Activated B cell treated with CpG ODN at 0.5 μM for 24 hours (primary cell): ENCODE data around the gene RPL22. TPM values are rescaled to one million over a fixed set of nuclear protein-coding genes. Genes with fewer than 3 reads are reported as not detected.
A peak's percentile ranks its signal among the peaks of the same experiment; 100 is the strongest.

Source experiments
- ATAC-seq: fragments of 200-7000 bp; cut with Tn5 transposase; one replicate; pipeline ENCODE4 v1.10.0; 2021; ENCODE audit warnings: low read depth, mild to moderate bottlenecking, moderate library complexity
- CTCF ChIA-PET: fragments of 350-600 bp; sonication (Branson Sonifier 250); formaldehyde crosslinking; loops from one replicate; lab custom pipeline; 2021; ENCODE audit warnings: antibody characterized with exemption; lab: Charles Lee
- POLR2A ChIA-PET: fragments of 350-600 bp; sonication (Branson Sonifier 250); formaldehyde crosslinking; loops from one replicate; lab custom pipeline; 2021; ENCODE audit warnings: antibody characterized with exemption; lab: Charles Lee
- DNase-seq: peaks from one replicate; pipeline ENCODE4 v3.0.0; 2022
- H3K27ac Mint-ChIP-seq: one replicate; pipeline ENCODE4 v1.8.0; 2020; ENCODE audit warnings: mixed read lengths
- H3K27me3 Mint-ChIP-seq: one replicate; pipeline ENCODE4 v1.8.0; 2021; ENCODE audit warnings: mixed read lengths
- H3K36me3 Mint-ChIP-seq: one replicate; pipeline ENCODE4 v1.8.0; 2021; ENCODE audit warnings: low read depth, mixed read lengths
- H3K4me1 Mint-ChIP-seq: one replicate; pipeline ENCODE4 v1.8.0; 2021; ENCODE audit warnings: mixed read lengths
- H3K4me3 Mint-ChIP-seq: one replicate; pipeline ENCODE4 v1.8.0; 2020; ENCODE audit warnings: mild to moderate bottlenecking, mixed read lengths
- H3K9me3 Mint-ChIP-seq: one replicate; pipeline ENCODE4 v1.8.0; 2020; ENCODE audit warnings: mixed read lengths
- intact Hi-C: fragments of 100-400 bp; cut with micrococcal nuclease; formaldehyde crosslinking; loops from one replicate; pipeline ENCODE4 v1.15.1; 2024
- total RNA-seq: library from RNA; stranded (reverse); gene quantifications from 2 replicates; pipeline ENCODE4 v1.2.3, GENCODE V29; 2022
- TF ChIP-seq, protein P1 (sequence below): fragments of 200-600 bp; IDR thresholded peaks from one replicate; pipeline ENCODE4 v1.8.0; 2022; ENCODE audit warnings: antibody characterized with exemption, mild to moderate bottlenecking

The RPL22 gene
- total RNA-seq, 1 donor from 2014 or later, result 621 TPM

DNA sequence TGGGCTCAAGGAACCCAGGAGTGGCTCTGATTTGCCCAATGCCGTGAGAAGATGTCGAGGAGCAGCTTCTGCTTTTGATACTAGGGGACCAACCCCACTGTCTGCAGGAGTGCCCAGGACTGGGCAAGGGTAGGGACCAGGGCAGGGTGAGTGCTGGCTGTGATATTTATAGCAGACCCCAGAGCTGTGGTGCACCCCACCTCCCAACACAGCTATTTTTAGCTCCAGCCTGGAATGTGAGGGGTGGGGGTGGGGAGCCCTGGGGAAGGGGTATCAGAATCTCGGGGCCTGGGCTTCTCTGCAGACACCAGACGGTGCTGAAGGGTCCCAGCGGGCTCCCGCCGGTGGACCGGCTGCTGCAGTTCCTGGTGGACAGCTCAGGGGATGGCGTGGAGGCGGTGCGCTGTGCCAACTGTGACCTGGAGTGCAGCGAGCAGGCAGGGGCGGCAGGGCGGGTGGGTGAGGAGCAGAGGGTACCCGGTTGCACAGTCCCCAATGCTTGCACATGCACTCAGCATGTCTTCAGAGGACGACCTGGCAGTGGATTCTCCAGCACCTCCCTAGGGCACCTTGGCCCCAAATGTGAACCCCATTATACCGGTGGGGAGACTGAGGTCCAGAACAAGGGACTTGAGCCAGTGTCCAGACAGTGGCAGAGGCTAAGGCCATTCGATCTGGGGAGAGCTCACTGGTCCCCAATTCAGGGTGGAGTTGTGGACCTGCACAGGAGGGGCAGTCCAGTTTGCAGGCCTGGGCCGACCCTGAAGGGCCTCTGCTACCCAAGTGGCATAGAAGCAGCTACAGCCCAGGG is 7.9 kb upstream of the RPL22 start:
- peak overlapping the region; percentile 46 for H3K4me3 Mint-ChIP-seq
- H3K27me3 Mint-ChIP-seq, result peaks cover 22% of the 10 kb centered on the region
- TF ChIP-seq, protein P1, sequence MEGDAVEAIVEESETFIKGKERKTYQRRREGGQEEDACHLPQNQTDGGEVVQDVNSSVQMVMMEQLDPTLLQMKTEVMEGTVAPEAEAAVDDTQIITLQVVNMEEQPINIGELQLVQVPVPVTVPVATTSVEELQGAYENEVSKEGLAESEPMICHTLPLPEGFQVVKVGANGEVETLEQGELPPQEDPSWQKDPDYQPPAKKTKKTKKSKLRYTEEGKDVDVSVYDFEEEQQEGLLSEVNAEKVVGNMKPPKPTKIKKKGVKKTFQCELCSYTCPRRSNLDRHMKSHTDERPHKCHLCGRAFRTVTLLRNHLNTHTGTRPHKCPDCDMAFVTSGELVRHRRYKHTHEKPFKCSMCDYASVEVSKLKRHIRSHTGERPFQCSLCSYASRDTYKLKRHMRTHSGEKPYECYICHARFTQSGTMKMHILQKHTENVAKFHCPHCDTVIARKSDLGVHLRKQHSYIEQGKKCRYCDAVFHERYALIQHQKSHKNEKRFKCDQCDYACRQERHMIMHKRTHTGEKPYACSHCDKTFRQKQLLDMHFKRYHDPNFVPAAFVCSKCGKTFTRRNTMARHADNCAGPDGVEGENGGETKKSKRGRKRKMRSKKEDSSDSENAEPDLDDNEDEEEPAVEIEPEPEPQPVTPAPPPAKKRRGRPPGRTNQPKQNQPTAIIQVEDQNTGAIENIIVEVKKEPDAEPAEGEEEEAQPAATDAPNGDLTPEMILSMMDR, result no peak
- POLR2A ChIA-PET, result interaction anchor here (1.0 kb wide), 1 partner anchor 29 kb away, joined by 3 read pairs; the partner anchor contains the start of gene ICMT
- CTCF ChIA-PET, result interaction anchor here (1.2 kb wide), 1 partner anchor 39 kb away, joined by 3 read pairs; no protein-coding TSS in a partner anchor
- H3K27ac Mint-ChIP-seq, result no peak overlapping the region
- peaks cover 26% of the 10 kb centered on the region for H3K4me1 Mint-ChIP-seq
- no peak for DNase-seq
- no peak for ATAC-seq
- no peaks in the 10 kb centered on the region for H3K9me3 Mint-ChIP-seq
- H3K36me3 Mint-ChIP-seq, result no peaks in the 10 kb centered on the region
- intact Hi-C loops, result no loop called here

DNA sequence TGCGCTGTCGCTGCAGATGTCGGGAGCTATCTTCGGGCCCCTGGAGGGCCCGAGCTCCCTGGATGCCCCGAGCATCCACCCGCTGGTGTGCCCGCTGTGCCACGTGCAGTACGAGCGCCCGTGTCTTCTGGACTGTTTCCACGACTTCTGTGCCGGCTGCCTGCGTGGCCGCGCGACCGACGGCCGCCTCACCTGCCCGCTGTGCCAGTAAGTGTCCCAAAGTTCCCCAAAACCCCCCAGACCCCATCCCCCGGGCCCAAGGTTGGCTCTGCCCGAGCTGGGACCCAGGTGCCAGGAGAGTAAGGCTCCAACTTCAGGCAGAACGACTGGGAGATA is 7.1 kb upstream of the RPL22 start:
- ChIA-PET POLR2A (interaction anchor here (1.0 kb wide), 1 partner anchor 30 kb away, joined by 3 read pairs; the partner anchor contains the start of gene ICMT), CTCF (interaction anchor here (1.2 kb wide), 2 partner anchors 38 to 40 kb away, joined by 3 read pairs; no protein-coding TSS in a partner anchor)
- peaks cover 22% of the 10 kb centered on the region for H3K4me1 Mint-ChIP-seq
- H3K9me3 Mint-ChIP-seq, result no peaks in the 10 kb centered on the region
- no peak overlapping the region for H3K27ac Mint-ChIP-seq
- intact Hi-C loops, result no loop called here
- DNase-seq (no peak), ATAC-seq (no peak)
- TF ChIP-seq, protein P1, result no peak
- no peaks in the 10 kb centered on the region for H3K36me3 Mint-ChIP-seq
- H3K4me3 Mint-ChIP-seq, result peak overlapping the region; percentile 46
- H3K27me3 Mint-ChIP-seq, result peaks cover 24% of the 10 kb centered on the region

DNA sequence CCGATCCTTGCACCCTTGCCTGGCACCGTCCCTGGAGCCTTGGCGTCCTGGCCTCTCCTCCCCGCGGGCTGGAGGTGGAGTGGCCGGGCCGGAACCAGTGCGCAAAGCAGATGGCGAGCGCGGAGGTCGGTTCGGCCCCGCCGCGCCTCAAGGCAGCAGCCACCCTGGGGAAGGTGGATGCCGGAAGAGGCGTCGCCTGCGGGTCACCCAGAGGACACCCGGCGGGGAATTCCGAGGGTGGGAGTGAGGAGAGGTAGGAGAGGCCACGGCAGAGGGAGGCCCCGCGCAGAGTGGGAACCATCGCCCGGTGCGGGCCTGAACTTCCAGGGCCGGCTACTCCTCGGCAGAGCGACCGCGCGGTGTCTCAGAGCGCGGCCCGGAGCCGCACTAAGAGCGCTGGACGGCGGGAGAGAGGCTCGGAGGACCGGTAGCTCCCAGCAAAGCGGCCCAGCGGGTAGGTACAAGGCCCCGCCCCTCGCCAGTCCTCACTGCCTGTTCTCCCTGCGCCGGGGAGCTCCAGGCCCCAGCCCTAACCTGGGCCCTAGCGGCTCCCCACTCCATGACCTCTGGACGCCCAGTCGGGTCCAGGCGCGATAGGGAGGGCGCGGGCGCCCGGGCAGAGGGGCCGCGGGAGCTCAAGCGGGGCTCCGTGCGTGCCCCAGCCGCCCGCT is 6.6 kb upstream of the RPL22 start, which contains the start of gene RNF207:
Gene RNF207 (plus strand): TSS at position 271 of the 671 bp plus-strand sequence. CDS start 417 bp downstream, outside the sequence.
- DNase-seq, result peak; percentile 47
- intact Hi-C loops, result no loop called here
- H3K4me1 Mint-ChIP-seq, result peaks cover 22% of the 10 kb centered on the region
- ChIA-PET CTCF (interaction anchor here (1.2 kb wide), 2 partner anchors 39 to 40 kb away, joined by 3 read pairs; no protein-coding TSS in a partner anchor), POLR2A (interaction anchor here (1.0 kb wide), 1 partner anchor 30 kb away, joined by 3 read pairs; the partner anchor contains the start of gene ICMT)
- H3K9me3 Mint-ChIP-seq, result no peaks in the 10 kb centered on the region
- H3K36me3 Mint-ChIP-seq, result no peaks in the 10 kb centered on the region
- ATAC-seq, result peak; percentile 38
- peak within 1 kb of the TSS; percentile 71 for H3K4me3 Mint-ChIP-seq
- TF ChIP-seq, protein P1, result no peak
- H3K27ac Mint-ChIP-seq, result no peak within 1 kb of the TSS
- H3K27me3 Mint-ChIP-seq, result peaks cover 24% of the 10 kb centered on the region

DNA sequence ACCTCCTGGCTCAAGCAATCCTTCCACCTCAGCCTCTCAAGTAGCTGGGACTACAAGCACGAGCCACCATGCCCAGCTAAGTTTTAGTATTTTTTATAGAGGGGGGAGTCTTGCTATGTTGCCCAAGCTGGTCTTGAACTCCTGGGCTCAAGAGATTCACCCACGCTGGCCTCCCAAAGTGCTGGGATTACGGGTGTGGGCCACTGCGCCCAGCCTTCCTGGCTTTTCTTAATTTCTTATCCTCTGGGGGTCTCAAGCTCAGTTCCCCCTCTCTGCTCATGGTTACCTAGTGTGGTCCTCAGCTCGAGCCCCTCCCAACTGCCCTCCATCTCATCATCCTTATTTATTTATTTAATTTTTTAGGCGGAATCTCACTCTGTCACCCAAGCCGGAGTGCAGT is 2.9 kb upstream of the RPL22 start:
- DNase-seq, result no peak
- CTCF ChIA-PET, result interaction anchor here (1.1 kb wide), 1 partner anchor 14 kb away, joined by 3 read pairs; no protein-coding TSS in a partner anchor
- peaks cover 43% of the 10 kb centered on the region for H3K4me1 Mint-ChIP-seq
- no peak for ATAC-seq
- intact Hi-C loops, result no loop called here
- no peaks in the 10 kb centered on the region for H3K9me3 Mint-ChIP-seq
- TF ChIP-seq, protein P1, result no peak
- peaks cover 13% of the 10 kb centered on the region for H3K36me3 Mint-ChIP-seq
- H3K4me3 Mint-ChIP-seq, result no peak overlapping the region
- no peak overlapping the region for H3K27ac Mint-ChIP-seq
- peaks cover 12% of the 10 kb centered on the region for H3K27me3 Mint-ChIP-seq
- POLR2A ChIA-PET, result interaction anchor here (1.3 kb wide), 1 partner anchor 34 kb away, joined by 3 read pairs; the partner anchor contains the start of gene ICMT
